Epidermal melanocyte (primary cell): ENCODE measurements around the gene LILRA6.
"Not testable (repeated sequence)": the region's sequence is repeated elsewhere in the genome, so short reads cannot be mapped to it uniquely, and the experiment has no call there.

Source experiments
- DNase-seq: peaks from one replicate; pipeline ENCODE4 v3.0.0; 2011; ENCODE audit warnings: low spot score; ENCODE audit not compliant: insufficient read length

Gene LILRA6

GRCh38 chr19:54231077-54231931 lies 11.3 kb downstream of the LILRA6 start:
- no peak for DNase-seq

GRCh38 chr19:54230031-54230430 lies 12.6 kb downstream of the LILRA6 start:
- DNase-seq = no peak

- no peak for DNase-seq
Observed at GRCh38 chr19:54229146-54229545, 13.4 kb downstream of the LILRA6 start.

GRCh38 chr19:54224619-54225018 lies 18.0 kb downstream of the LILRA6 start:
- not testable (repeated sequence) for DNase-seq

- not testable (repeated sequence) for DNase-seq
Observed at GRCh38 chr19:54223937-54224281, 18.7 kb downstream of the LILRA6 start.

GRCh38 chr19:54223277-54223936 lies 19.2 kb downstream of the LILRA6 start:
- DNase-seq = not testable (repeated sequence)

- not testable (repeated sequence) for DNase-seq
Observed at GRCh38 chr19:54222474-54223276, 19.9 kb downstream of the LILRA6 start, which contains the start of gene LILRB3. Gene LILRB3, minus strand, starts transcription at chr19:54223007. Its CDS starts 31 bp downstream, at chr19:54222976.

- not testable (repeated sequence) for DNase-seq
Observed at GRCh38 chr19:54221947-54222346, 20.6 kb downstream of the LILRA6 start.

- DNase-seq = not testable (repeated sequence)
Observed at GRCh38 chr19:54219702-54220101, 22.9 kb downstream of the LILRA6 start.

- DNase-seq = no peak
Observed at GRCh38 chr19:54218960-54219661, 23.5 kb downstream of the LILRA6 start.

GRCh38 chr19:54218259-54218658 lies 24.3 kb downstream of the LILRA6 start:
- no peak for DNase-seq

GRCh38 chr19:54217517-54218247 lies 24.9 kb downstream of the LILRA6 start:
- not testable (repeated sequence) for DNase-seq

- DNase-seq = no peak
Observed at GRCh38 chr19:54216869-54217268, 25.7 kb downstream of the LILRA6 start.

- DNase-seq = not testable (repeated sequence)
Observed at GRCh38 chr19:54214734-54215133, 27.9 kb downstream of the LILRA6 start.

- DNase-seq = not testable (repeated sequence)
Observed at GRCh38 chr19:54214217-54214616, 28.4 kb downstream of the LILRA6 start.

GRCh38 chr19:54211235-54211634 lies 31.4 kb downstream of the LILRA6 start:
- DNase-seq = no peak

- DNase-seq = peak; percentile 95
Observed at GRCh38 chr19:54209811-54210494, 32.6 kb downstream of the LILRA6 start.

- no peak for DNase-seq
Observed at GRCh38 chr19:54209058-54209810, 33.4 kb downstream of the LILRA6 start.

GRCh38 chr19:54208784-54209057 lies 33.9 kb downstream of the LILRA6 start:
- no peak for DNase-seq
